Left forelimb (tissue), 1 donor: Measurements from ENCODE around the gene GPR150.

Experiments used
- DNase-seq: peaks from one replicate; pipeline ENCODE4 v3.0.0-alpha.2; 2018; ENCODE audit warnings: low spot score

Gene GPR150

DNA sequence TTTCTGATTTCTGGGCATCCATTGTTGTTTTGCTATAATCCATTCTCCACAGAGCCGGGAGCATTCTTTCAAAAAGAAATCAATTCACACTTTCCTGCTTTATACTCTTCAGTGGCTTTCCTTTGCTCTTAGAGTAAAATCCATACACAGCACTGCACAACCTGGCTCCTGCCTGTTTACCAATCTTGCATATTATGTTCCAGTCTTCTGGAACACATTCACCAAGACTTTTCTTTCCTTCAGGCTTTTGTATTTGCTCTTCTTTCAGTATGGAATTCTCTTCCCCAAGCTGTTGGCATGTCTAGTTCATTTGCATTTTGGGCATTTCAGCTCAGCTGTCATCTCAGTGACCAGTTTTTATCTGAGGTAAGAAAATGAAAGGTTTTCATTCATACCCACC is 33.0 kb downstream of the GPR150 start:
- no peak for DNase-seq

DNA sequence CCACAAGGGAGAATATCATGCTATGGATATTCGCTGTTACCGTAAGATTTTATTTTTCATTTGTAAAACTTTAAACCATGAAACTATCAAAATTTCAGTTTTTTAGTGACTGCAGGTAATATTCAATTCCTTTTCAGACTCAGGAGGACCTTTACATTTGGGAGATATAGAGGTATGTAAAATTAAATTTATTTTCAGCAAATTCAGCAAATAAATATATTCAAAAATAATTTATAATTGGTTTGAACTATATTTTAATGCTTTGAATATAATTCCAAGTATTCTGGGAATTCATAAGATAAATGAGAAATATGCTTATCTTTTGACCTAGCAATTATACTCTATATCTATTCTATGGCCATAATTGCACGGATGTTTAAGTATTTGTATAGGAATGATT is 34.3 kb downstream of the GPR150 start:
- DNase-seq, result no peak

DNA sequence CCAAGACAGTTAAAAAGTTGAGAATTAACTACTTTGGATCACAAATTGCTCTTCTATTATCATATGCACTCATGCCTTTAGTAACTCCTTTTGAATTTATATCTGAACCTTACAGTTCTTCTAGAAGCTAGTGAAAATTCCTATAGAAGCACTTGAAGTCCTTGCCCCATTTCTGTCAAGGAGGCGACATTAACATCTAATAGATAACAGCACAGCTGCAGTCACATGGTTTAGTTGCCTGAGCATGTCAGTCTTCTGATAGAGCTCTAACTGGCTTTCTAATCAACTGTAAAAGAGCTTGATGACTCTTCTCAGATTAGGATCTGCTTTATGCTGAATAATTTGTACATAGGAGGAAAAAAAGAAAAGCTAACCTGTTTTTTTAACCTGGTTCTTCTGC is 35.7 kb downstream of the GPR150 start:
- DNase-seq, result no peak

DNA sequence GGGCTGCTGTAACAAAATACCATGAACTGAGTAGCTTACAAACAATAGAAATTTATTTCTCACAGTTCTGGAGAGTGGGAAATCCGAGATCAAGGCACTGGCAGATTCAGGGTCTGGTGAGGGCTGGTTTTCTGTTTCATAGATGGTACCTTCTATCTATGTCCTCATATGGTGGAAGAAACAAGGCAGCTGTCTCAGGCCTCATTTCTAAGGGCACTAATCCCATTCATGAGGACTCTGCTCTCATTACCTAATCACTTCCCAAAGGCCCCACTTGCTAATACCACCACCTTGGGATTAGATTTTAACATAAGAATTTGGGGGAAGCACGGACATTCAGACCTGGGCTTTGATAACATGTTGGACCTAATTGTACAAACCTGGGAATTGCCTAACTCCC is 40.2 kb downstream of the GPR150 start:
- DNase-seq, result no peak

DNA sequence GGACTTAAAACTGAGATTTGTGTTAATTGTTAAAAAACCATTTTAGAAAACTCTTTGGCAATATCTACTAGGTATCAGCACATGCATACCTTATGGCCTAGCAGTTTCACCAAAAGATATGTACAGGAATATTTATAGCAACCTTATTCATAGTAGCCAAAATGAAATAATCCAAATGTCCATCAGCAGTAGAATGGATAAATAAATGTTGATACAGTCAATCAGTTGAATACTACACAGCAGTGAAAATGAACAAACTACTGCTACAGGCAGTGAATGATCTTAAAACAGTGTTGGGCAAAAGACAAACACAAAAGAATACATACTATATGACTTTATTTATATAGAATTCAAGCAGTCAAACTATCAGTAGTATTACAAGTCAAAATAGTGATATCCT is 43.1 kb downstream of the GPR150 start:
- DNase-seq, result no peak

DNA sequence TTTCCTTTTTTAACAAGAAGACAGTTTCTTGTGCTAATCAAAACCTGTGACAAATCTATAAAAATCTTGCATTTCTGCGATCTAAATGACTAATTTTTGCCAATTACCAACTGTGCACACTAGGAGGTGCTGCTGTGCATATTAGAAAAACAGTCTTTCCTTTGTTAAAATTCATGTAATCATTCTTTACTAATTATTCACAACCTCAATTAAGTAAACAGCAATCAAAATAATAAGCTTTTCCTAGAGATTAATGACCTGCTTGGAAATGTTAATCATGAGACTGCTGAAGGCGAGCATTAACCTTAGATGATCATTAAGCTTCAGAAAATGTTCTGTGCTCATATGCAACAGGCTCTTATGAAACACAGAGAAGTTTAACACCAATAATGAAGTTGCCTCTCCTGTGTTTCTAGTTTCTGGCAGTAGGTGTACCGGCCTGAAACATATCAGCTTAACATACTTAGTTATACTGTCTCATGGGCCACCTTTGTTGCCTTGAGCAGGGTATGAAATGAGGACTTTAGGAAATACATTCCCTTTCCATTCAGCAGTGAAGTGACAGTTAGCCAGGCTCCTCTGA is 44.4 kb downstream of the GPR150 start:
- DNase-seq, result no peak

DNA sequence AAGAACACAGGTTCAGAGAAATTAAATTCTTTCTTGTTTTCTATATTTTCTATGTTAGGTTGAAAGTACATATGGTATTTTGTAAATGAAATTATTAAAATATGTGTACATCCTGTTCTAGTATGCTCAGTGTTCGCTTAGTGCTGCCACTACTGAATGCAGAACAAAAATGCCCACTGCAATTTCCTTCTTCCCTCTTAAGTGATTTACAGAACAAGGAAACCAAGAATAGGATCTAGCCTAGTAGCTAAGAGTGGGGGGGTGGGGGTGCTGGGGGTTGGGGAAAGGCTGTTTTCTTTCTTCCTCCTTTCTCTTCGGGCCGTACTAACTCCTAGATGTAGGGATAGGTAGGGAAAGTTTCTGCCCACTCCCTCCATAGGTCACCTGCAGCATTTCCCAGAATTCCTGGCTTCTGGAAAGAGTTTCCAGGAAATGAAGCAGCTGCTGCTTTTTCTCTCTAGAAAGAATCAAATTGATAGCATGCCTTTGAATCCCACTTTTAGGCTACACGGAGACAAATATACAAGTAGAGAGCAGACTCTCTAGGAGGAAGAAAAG is 47.3 kb downstream of the GPR150 start:
- DNase-seq, result no peak

DNA sequence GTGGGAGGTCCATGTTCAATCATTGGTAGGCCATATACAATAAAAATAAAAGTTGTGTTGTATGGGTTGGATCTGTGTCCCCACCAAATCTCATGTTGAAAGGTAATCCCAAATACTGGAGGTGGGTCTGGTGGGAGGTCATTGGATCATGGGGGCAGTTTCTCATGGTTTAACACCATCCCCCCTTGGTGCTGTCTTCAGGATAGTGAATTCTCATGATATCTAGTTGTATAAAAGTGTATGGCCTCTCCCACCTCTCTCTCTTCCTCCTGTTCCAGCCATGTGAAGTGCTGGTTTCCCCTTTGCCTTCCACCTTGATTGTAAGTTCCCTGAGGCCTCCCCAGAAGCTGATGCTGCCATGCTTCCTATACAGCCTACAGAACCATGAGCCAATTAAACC is 47.8 kb downstream of the GPR150 start:
- DNase-seq, result no peak

DNA sequence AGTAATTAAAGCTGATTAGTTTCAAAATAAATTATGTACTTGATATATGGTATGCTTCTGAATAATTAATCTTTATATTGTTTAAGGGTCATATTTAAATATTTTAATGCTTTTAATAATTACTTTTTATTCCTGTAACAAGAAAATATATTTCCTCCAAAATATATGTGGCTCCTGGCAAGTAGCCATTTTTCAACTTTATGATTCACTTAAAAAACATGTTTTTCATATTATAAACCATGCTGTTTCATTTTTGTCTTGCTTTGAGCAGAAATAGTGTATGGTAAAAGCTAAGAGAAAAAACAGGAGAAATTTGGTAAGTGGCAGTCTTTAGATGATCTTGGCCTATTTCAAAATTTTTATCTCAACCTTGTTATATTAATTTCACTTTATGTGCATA is 48.3 kb downstream of the GPR150 start:
- DNase-seq, result no peak

DNA sequence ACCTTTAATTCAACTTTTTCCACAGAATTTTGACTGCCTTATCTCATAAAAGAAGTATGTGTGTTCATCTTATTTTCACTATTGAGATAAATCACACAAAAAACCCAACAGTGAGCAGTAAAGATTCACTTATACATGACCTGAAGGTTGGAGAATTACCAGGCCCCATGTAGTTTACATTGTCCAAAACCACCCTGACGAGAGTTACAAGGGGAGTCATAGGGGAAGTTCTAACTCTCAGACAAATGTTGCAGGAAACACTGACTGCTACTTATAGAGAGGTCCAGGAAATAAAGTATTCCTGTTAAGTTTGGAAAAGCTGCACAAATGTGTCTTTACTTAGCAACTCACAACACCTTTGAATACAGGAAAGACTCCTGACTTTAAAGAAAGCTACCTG is 48.8 kb downstream of the GPR150 start:
- no peak for DNase-seq

DNA sequence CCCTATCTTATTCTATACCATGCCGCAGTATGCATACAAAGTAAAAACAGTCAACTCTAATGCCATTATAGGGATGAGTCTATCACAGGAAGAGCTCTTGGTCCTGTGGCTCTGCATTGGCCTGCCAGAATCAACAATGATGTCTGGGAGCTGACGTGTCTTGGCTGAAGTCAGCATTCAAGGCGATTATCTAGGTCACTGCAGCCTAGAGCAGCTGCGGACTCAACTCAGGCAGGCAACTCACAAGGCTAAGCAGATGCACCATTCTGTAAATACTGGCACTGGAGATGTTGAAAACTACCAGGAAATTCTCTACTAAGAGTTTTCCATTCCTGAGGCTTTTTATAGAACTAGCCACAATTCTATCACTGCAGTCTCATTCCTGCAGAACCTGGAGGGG is 49.7 kb downstream of the GPR150 start:
- no peak for DNase-seq

DNA sequence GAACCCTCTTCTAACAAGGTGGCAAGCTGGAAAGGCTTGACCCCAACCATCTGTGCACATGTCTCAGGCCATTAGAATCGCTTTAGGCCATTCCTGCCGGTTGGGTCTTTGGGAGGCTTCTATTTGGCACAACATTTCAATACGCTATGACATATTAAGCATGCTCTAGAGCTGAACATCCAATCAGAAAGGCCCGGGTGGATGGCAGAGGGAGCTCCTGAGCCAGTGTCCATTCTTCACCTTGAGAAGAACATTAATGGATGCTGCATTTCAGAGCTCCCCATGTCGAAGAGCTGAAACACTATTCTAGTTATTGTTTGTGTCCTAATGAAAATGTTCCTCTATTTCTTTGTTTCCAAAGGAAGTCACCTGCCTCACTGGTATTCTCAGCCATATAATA is 50.1 kb downstream of the GPR150 start:
- DNase-seq, result no peak

DNA sequence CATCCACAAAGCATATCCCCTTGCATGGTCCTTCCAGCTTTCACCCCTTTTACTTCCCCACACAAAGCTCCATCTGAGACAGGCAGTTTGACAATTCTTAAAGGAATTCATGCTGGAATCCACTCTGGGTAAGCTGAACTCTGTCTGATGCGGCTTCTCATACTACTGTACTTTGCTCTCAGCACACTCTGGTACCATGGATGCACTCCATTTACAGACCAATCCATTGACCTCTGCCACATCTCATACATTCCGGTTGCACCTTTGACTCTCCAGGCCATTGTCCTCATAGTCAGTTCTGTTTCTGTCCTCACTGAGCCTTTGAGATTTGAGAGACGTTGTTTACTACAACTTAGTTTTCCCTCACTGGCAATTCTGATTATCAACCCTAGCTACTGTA is 50.7 kb downstream of the GPR150 start:
- no peak for DNase-seq
